MM.1S (cell line): Measurements from ENCODE around the gene CIBAR2.

Experiments used
- DNase-seq: peaks from one replicate; pipeline ENCODE4 v3.0.0-alpha.2; 2015
- H2AFZ ChIP-seq: fragments of 300-600 bp; sonication (generic); 2 replicates; pipeline ENCODE4 v1.6.0; 2016; ENCODE audit warnings: antibody characterized with exemption, low read length
- H3F3A ChIP-seq: fragments of 300-600 bp; sonication (generic); 2 replicates; pipeline ENCODE4 v1.6.1; 2016; ENCODE audit warnings: mild to moderate bottlenecking, antibody characterized with exemption, low read length, moderate library complexity, mixed read lengths; ENCODE audit not compliant: insufficient read depth
- H3K27ac ChIP-seq: fragments of 300-600 bp; sonication (generic); 2 replicates; pipeline ENCODE4 v1.5.1; 2016; ENCODE audit warnings: mild to moderate bottlenecking, low read length
- H3K27me3 ChIP-seq: fragments of 300-600 bp; sonication (generic); replicated peaks from 2 replicates; pipeline ENCODE4 v1.6.0; 2016; ENCODE audit warnings: low read length; ENCODE audit not compliant: insufficient read depth
- H3K36me3 ChIP-seq: fragments of 300-600 bp; sonication (generic); replicated peaks from 2 replicates; pipeline ENCODE4 v1.6.1; 2016; ENCODE audit warnings: mild to moderate bottlenecking, low read length, mixed read lengths; ENCODE audit not compliant: insufficient read depth
- H3K4me1 ChIP-seq: fragments of 300-600 bp; sonication (generic); 2 replicates; pipeline ENCODE4 v1.6.1; 2016; ENCODE audit warnings: low read length, mixed read lengths
- H3K4me2 ChIP-seq: fragments of 300-600 bp; sonication (generic); 2 replicates; pipeline ENCODE4 v1.6.0; 2016; ENCODE audit warnings: low read depth, low read length
- H3K4me3 ChIP-seq: fragments of 300-600 bp; sonication (generic); 2 replicates; pipeline ENCODE4 v1.5.1; 2016; ENCODE audit warnings: low read length, mixed read lengths
- H3K79me2 ChIP-seq: fragments of 300-600 bp; sonication (generic); 2 replicates; pipeline ENCODE4 v1.6.1; 2016; ENCODE audit warnings: mixed run types, low read length, mixed read lengths
- H3K9ac ChIP-seq: fragments of 300-600 bp; sonication (generic); 2 replicates; pipeline ENCODE4 v1.6.1; 2016; ENCODE audit warnings: low read length, mixed read lengths
- H3K9me2 ChIP-seq: fragments of 300-600 bp; sonication (generic); replicated peaks from 2 replicates; pipeline ENCODE4 v1.6.1; 2016; ENCODE audit warnings: mild to moderate bottlenecking, low read length, mixed read lengths; ENCODE audit not compliant: insufficient read depth
- H3K9me3 ChIP-seq: fragments of 300-600 bp; sonication (generic); replicated peaks from 2 replicates; pipeline ENCODE4 v1.6.1; 2016; ENCODE audit warnings: mild to moderate bottlenecking, low read length, mixed read lengths; ENCODE audit not compliant: insufficient read depth
- H4K20me1 ChIP-seq: fragments of 300-600 bp; sonication (generic); 2 replicates; pipeline ENCODE4 v1.6.1; 2016; ENCODE audit warnings: mild to moderate bottlenecking, low read length, moderate library complexity, mixed read lengths; ENCODE audit not compliant: insufficient read depth
- EZH2 ChIP-seq: fragments of 300-600 bp; sonication (generic); optimal IDR thresholded peaks from 2 replicates; pipeline ENCODE3; 2017; ENCODE audit warnings: low read depth, mild to moderate bottlenecking, antibody characterized with exemption, low read length, mixed read lengths
- EZH2phosphoT487 ChIP-seq: fragments of 300-600 bp; sonication (generic); IDR thresholded peaks from 2 replicates; pipeline ENCODE4 v1.6.1; 2018; ENCODE audit warnings: antibody characterized with exemption, low read length
- TF ChIP-seq, protein P1 (sequence below): fragments of 300-600 bp; sonication (generic); IDR thresholded peaks from 2 replicates; pipeline ENCODE4 v1.5.1; 2016; ENCODE audit warnings: antibody characterized with exemption, low read length, mixed read lengths

The CIBAR2 gene

DNA sequence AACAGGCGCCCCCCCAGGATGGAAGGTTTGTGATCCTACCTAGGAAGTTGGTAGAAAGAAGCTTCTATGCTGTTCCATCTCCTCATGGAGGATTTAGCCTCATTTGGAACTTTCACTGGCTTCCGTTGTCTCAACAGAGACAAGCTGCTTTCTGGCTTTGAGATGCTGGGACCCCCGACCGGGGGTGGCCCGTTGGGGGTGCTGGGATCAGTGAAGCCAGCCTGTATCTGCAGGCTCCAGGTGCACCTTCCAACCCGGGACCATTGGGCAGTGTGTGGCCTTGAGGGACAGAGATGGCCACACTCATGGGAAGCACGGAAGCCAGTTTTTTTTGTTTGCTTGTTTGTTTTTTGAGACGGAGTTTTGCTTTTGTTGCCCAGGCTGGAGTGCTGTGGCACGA, 15.4 kb downstream of the CIBAR2 start:
- H3K9ac ChIP-seq, result no peak overlapping the region
- H3K27ac ChIP-seq, result no peak overlapping the region
- TF ChIP-seq, protein P1, sequence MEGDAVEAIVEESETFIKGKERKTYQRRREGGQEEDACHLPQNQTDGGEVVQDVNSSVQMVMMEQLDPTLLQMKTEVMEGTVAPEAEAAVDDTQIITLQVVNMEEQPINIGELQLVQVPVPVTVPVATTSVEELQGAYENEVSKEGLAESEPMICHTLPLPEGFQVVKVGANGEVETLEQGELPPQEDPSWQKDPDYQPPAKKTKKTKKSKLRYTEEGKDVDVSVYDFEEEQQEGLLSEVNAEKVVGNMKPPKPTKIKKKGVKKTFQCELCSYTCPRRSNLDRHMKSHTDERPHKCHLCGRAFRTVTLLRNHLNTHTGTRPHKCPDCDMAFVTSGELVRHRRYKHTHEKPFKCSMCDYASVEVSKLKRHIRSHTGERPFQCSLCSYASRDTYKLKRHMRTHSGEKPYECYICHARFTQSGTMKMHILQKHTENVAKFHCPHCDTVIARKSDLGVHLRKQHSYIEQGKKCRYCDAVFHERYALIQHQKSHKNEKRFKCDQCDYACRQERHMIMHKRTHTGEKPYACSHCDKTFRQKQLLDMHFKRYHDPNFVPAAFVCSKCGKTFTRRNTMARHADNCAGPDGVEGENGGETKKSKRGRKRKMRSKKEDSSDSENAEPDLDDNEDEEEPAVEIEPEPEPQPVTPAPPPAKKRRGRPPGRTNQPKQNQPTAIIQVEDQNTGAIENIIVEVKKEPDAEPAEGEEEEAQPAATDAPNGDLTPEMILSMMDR, result no peak
- TF ChIP-seq EZH2 (no peak), EZH2phosphoT487 (no peak)
- no peaks in the 10 kb centered on the region for H3K4me1 ChIP-seq
- H3K9me2 ChIP-seq, result no peaks in the 10 kb centered on the region
- H3K9me3 ChIP-seq, result no peaks in the 10 kb centered on the region
- H3K36me3 ChIP-seq, result no peaks in the 10 kb centered on the region
- no peaks in the 10 kb centered on the region for H3F3A ChIP-seq
- H3K4me3 ChIP-seq, result no peak overlapping the region
- H3K27me3 ChIP-seq, result peaks cover 27% of the 10 kb centered on the region
- DNase-seq, result no peak
- no peaks in the 10 kb centered on the region for H4K20me1 ChIP-seq
- no peak overlapping the region for H2AFZ ChIP-seq
- no peaks in the 10 kb centered on the region for H3K79me2 ChIP-seq
- no peak overlapping the region for H3K4me2 ChIP-seq

- Histone ChIP-seq H2AFZ (no peak overlapping the region), H3F3A (no peaks in the 10 kb centered on the region), H3K9me2 (no peaks in the 10 kb centered on the region), H4K20me1 (no peaks in the 10 kb centered on the region), H3K9me3 (no peaks in the 10 kb centered on the region), H3K27ac (no peak overlapping the region), H3K9ac (no peak overlapping the region), H3K4me3 (no peak overlapping the region), H3K4me2 (no peak overlapping the region), H3K4me1 (no peaks in the 10 kb centered on the region), H3K27me3 (peaks cover 27% of the 10 kb centered on the region), H3K36me3 (no peaks in the 10 kb centered on the region), H3K79me2 (no peaks in the 10 kb centered on the region)
- DNase-seq, result no peak
- TF ChIP-seq, protein P1, result no peak
- TF ChIP-seq EZH2 (no peak), EZH2phosphoT487 (no peak)
Measured at GRCh38 chr16:85094812-85095211, 17.5 kb downstream of the CIBAR2 start.

GRCh38 chr16:85094176-85094805, 18.0 kb downstream of the CIBAR2 start:
- DNase-seq, result no peak
- Histone ChIP-seq H3K27ac (no peak overlapping the region), H3K27me3 (peaks cover 27% of the 10 kb centered on the region), H4K20me1 (no peaks in the 10 kb centered on the region), H3K9me3 (no peaks in the 10 kb centered on the region), H3K9me2 (no peaks in the 10 kb centered on the region), H3K79me2 (no peaks in the 10 kb centered on the region), H3K36me3 (no peaks in the 10 kb centered on the region), H3K9ac (no peak overlapping the region), H2AFZ (no peak overlapping the region), H3K4me1 (no peaks in the 10 kb centered on the region), H3F3A (no peaks in the 10 kb centered on the region), H3K4me3 (no peak overlapping the region), H3K4me2 (no peak overlapping the region)
- TF ChIP-seq EZH2phosphoT487 (no peak), EZH2 (no peak)
- TF ChIP-seq, protein P1, result no peak
